Calu3 (cell line): Measurements from ENCODE around the gene ITPR2. TPM values are rescaled to one million over a fixed set of nuclear protein-coding genes. Genes with fewer than 3 reads are reported as not detected.

Experiments used
- BruUV-seq: library from RNA; stranded (reverse); fragments of 400-500 nt; replicated peaks from 2 replicates; lab custom pipeline; 2021; lab: Mats Ljungman, UMichigan
- CTCF ChIA-PET: fragments of 300-600 bp; sonication (Branson Sonifier 250); formaldehyde crosslinking; loops from one replicate; lab custom pipeline; 2022; ENCODE audit warnings: antibody characterized with exemption; lab: Charles Lee
- DNase-seq: peaks from one replicate; pipeline ENCODE4 v3.0.0; 2022
- H3K27ac Mint-ChIP-seq: one replicate; pipeline ENCODE4 v1.8.0; 2022; ENCODE audit warnings: mixed read lengths; ENCODE audit not compliant: unreplicated experiment
- H3K27me3 Mint-ChIP-seq: one replicate; pipeline ENCODE4 v1.8.0; 2022; ENCODE audit warnings: mixed read lengths; ENCODE audit not compliant: unreplicated experiment
- H3K36me3 Mint-ChIP-seq: one replicate; pipeline ENCODE4 v1.8.0; 2022; ENCODE audit warnings: mild to moderate bottlenecking, moderate library complexity, mixed read lengths; ENCODE audit not compliant: insufficient read depth, unreplicated experiment
- H3K4me1 Mint-ChIP-seq: one replicate; pipeline ENCODE4 v1.8.0; 2022; ENCODE audit warnings: mild to moderate bottlenecking, low read depth, mixed read lengths; ENCODE audit not compliant: unreplicated experiment
- H3K4me3 Mint-ChIP-seq: one replicate; pipeline ENCODE4 v1.8.0; 2022; ENCODE audit warnings: mild to moderate bottlenecking, low read depth, moderate library complexity, mixed read lengths; ENCODE audit not compliant: unreplicated experiment
- H3K9me3 Mint-ChIP-seq: one replicate; pipeline ENCODE4 v1.8.0; 2022; ENCODE audit warnings: low read depth, mixed read lengths; ENCODE audit not compliant: unreplicated experiment
- intact Hi-C: fragments of 100-400 bp; cut with micrococcal nuclease; formaldehyde crosslinking; loops from one replicate; pipeline ENCODE4 v1.10.0; 2022; ENCODE audit not compliant: unreplicated experiment
- total RNA-seq: library from RNA; stranded (reverse); gene quantifications from 2 replicates; pipeline ENCODE4 v1.2.3, GENCODE V29; 2022
- TF ChIP-seq, protein P1 (sequence below): fragments of 200-600 bp; IDR thresholded peaks from one replicate; pipeline ENCODE4 v1.8.0; 2022; ENCODE audit warnings: antibody characterized with exemption; ENCODE audit not compliant: unreplicated experiment

ITPR2 gene
- total RNA-seq, 1 experiment from 2014 or later: 2.5 TPM

DNA sequence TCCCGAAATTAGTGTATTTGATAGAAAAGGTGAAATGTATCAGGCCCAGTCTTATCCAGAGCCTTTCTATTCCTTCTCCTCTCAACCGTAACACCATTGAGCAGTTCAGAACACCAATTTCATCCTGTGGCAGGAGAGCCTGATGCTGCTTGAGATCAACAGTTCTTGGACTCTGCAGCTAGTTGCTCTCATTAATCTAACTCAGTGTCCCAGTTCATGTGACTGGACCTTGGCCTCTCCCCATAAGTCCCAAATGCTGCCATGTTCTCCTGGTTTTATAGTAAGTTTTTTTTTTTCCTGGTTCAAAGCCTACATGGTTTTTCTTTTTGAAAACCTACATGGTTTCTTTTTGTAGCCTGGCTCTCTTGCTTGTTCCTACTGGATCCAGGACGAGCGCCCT lies 293.9 kb downstream of the ITPR2 start:
- Mint-ChIP-seq H3K9me3 (no peaks in the 10 kb centered on the region), H3K27me3 (peaks cover 2% of the 10 kb centered on the region), H3K4me1 (no peaks in the 10 kb centered on the region), H3K36me3 (no peaks in the 10 kb centered on the region), H3K4me3 (no peak overlapping the region), H3K27ac (no peak overlapping the region)
- TF ChIP-seq, protein P1, sequence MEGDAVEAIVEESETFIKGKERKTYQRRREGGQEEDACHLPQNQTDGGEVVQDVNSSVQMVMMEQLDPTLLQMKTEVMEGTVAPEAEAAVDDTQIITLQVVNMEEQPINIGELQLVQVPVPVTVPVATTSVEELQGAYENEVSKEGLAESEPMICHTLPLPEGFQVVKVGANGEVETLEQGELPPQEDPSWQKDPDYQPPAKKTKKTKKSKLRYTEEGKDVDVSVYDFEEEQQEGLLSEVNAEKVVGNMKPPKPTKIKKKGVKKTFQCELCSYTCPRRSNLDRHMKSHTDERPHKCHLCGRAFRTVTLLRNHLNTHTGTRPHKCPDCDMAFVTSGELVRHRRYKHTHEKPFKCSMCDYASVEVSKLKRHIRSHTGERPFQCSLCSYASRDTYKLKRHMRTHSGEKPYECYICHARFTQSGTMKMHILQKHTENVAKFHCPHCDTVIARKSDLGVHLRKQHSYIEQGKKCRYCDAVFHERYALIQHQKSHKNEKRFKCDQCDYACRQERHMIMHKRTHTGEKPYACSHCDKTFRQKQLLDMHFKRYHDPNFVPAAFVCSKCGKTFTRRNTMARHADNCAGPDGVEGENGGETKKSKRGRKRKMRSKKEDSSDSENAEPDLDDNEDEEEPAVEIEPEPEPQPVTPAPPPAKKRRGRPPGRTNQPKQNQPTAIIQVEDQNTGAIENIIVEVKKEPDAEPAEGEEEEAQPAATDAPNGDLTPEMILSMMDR: no peak
- intact Hi-C loops: no loop called here
- no peak for DNase-seq
- no TSS peak for BruUV-seq
- CTCF ChIA-PET: no interaction called here

DNA sequence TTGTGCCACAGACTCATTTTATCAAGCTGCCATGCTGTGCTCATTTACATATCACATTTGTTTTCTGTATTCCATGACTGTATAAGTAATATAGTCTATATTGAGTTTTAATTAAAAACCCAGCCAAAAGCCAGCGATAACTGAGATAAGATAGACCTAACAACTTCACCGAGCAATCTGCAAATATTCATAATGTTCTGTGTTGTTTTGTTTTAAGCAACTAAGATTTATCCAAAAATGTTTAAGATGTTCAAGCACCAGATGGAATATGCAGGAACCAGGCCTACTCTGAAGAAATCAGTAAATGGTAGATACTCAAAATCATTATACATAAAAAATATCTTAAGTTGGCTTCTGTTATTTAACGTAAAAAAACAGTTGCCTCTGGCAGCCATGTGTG lies 295.3 kb downstream of the ITPR2 start:
- no TSS peak for BruUV-seq
- H3K27me3 Mint-ChIP-seq: peaks cover 11% of the 10 kb centered on the region
- TF ChIP-seq, protein P1: no peak
- intact Hi-C loops: no loop called here
- H3K27ac Mint-ChIP-seq: no peak overlapping the region
- no peaks in the 10 kb centered on the region for H3K36me3 Mint-ChIP-seq
- no peaks in the 10 kb centered on the region for H3K4me1 Mint-ChIP-seq
- DNase-seq: no peak
- CTCF ChIA-PET: no interaction called here
- no peaks in the 10 kb centered on the region for H3K9me3 Mint-ChIP-seq
- no peak overlapping the region for H3K4me3 Mint-ChIP-seq

DNA sequence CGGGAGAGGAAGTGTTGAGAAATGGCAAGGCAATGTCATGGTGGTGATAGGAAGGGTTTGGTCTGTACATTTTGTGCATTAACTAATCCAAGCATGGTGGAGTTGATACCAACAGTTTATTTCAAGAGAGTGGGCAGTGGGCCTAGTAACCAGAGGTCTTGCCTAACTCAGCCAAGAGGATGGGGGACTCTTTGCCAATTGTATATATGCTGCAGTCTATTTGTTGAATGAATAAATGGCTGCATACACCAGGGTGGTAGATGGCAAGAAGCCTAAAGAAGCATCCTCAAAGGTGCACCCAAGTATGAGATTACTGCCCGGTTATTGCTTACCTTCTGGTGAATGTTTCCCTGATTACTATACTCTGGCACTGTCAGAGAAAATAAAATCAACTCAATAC lies 295.9 kb downstream of the ITPR2 start:
- H3K4me1 Mint-ChIP-seq: no peaks in the 10 kb centered on the region
- TF ChIP-seq, protein P1: no peak
- H3K27me3 Mint-ChIP-seq: peaks cover 11% of the 10 kb centered on the region
- H3K27ac Mint-ChIP-seq: no peak overlapping the region
- no peaks in the 10 kb centered on the region for H3K36me3 Mint-ChIP-seq
- intact Hi-C loops: no loop called here
- no peak for DNase-seq
- BruUV-seq: no TSS peak
- H3K4me3 Mint-ChIP-seq: no peak overlapping the region
- no peaks in the 10 kb centered on the region for H3K9me3 Mint-ChIP-seq
- CTCF ChIA-PET: no interaction called here

DNA sequence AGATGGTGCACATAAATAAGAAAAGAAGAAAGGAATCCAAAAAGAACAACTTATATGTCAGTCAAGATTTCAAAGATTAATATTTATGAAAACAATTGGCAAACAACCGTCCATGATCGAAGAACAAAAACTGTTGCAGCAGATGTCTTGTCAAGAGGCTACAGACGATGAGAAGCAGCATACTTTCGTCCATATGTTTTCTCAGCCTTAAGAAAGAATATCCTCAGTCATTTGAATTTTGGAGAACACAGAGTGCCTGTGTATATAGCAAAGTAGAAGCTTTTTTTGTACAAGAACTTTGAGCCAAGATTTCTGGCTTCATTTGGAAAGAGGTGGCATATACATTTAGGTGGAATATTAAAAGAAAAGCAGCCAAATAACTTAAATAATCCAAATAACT lies 297.2 kb downstream of the ITPR2 start:
- Mint-ChIP-seq H3K4me1 (no peaks in the 10 kb centered on the region), H3K4me3 (no peak overlapping the region), H3K27me3 (peaks cover 11% of the 10 kb centered on the region), H3K27ac (no peak overlapping the region), H3K9me3 (no peaks in the 10 kb centered on the region), H3K36me3 (no peaks in the 10 kb centered on the region)
- no peak for DNase-seq
- intact Hi-C loops: no loop called here
- CTCF ChIA-PET: no interaction called here
- BruUV-seq: no TSS peak
- TF ChIP-seq, protein P1: no peak
